DMS79 treated with DMSO at 0.1 percent for 48 hours (cell line): ENCODE results near the gene NOL6.
"Not testable (repeated sequence)": the region's sequence is repeated elsewhere in the genome, so short reads cannot be mapped to it uniquely, and the experiment has no call there.

Experiments used
- DNase-seq: peaks from one replicate; lab custom pipeline; 2025; lab: John Stamatoyannopoulos, UW

NOL6 gene

GRCh38 chr9:33431420-33431819, 42.3 kb downstream of the NOL6 start:
- no peak for DNase-seq

GRCh38 chr9:33430942-33431341, 42.8 kb downstream of the NOL6 start:
- no peak for DNase-seq

GRCh38 chr9:33429256-33429985, 44.3 kb downstream of the NOL6 start:
- DNase-seq, result no peak

- no peak for DNase-seq
These were observed 46.9 kb downstream of the NOL6 start for GRCh38 chr9:33426843-33427293.

GRCh38 chr9:33425128-33425533, 48.6 kb downstream of the NOL6 start:
- DNase-seq, result no peak

- not testable (repeated sequence) for DNase-seq
These were observed 49.2 kb downstream of the NOL6 start for GRCh38 chr9:33424492-33424891.

- not testable (repeated sequence) for DNase-seq
These were observed 49.7 kb downstream of the NOL6 start for GRCh38 chr9:33424043-33424442.

GRCh38 chr9:33419708-33420303, 53.9 kb downstream of the NOL6 start:
- DNase-seq, result no peak

- DNase-seq, result no peak
These were observed 55.6 kb downstream of the NOL6 start for GRCh38 chr9:33418090-33418489.

GRCh38 chr9:33416996-33417395, 56.7 kb downstream of the NOL6 start:
- no peak for DNase-seq

GRCh38 chr9:33415501-33416038, 58.2 kb downstream of the NOL6 start:
- peak; percentile 44 for DNase-seq

- DNase-seq, result no peak
These were observed 58.7 kb downstream of the NOL6 start for GRCh38 chr9:33414889-33415500.

- DNase-seq, result no peak
These were observed 59.5 kb downstream of the NOL6 start for GRCh38 chr9:33414268-33414667.
